GM23338 (cell line): ENCODE measurements around the gene PRR35. TPM values are rescaled to one million over a fixed set of nuclear protein-coding genes. Genes with fewer than 3 reads are reported as not detected.

Source experiments
- ATAC-seq: fragments of 200-7000 bp; cut with Tn5 transposase; 3 replicates; pipeline ENCODE4 v1.9.1; 2020
- DNase-seq: peaks from one replicate; pipeline ENCODE4 v3.0.0-alpha.2; 2015; ENCODE audit warnings: low spot score
- H2AFZ ChIP-seq: fragments of 200-600 bp; sonication (generic); 2 replicates; pipeline ENCODE4 v1.8.0; 2016; ENCODE audit warnings: antibody characterized with exemption, mild to moderate bottlenecking, moderate library complexity
- H3F3A ChIP-seq: fragments of 200-600 bp; sonication (generic); replicated peaks from 2 replicates; pipeline ENCODE4 v1.8.0; 2017; ENCODE audit warnings: antibody characterized with exemption, mixed run types, low read depth
- H3K27ac ChIP-seq: fragments of 200-600 bp; sonication (generic); 2 replicates; pipeline ENCODE4 v1.6.1; 2016; ENCODE audit warnings: low read depth
- H3K27me3 ChIP-seq: fragments of 200-600 bp; sonication (generic); 2 replicates; pipeline ENCODE4 v1.8.0; 2016; ENCODE audit warnings: mild to moderate bottlenecking, mixed run types, moderate library complexity; ENCODE audit not compliant: insufficient read depth
- H3K36me3 ChIP-seq: fragments of 200-600 bp; sonication (generic); 2 replicates; pipeline ENCODE4 v1.8.0; 2016; ENCODE audit warnings: mild to moderate bottlenecking; ENCODE audit not compliant: insufficient read depth
- H3K4me1 ChIP-seq: fragments of 200-600 bp; sonication (generic); 2 replicates; pipeline ENCODE4 v1.8.0; 2016; ENCODE audit warnings: mild to moderate bottlenecking, moderate library complexity; ENCODE audit not compliant: insufficient read depth
- H3K4me2 ChIP-seq: fragments of 200-600 bp; sonication (generic); 2 replicates; pipeline ENCODE4 v1.7.1; 2017; ENCODE audit warnings: mixed run types
- H3K4me3 ChIP-seq: fragments of 200-600 bp; sonication (generic); 2 replicates; pipeline ENCODE4 v1.6.1; 2016; ENCODE audit warnings: mixed run types
- H3K79me2 ChIP-seq: fragments of 200-600 bp; sonication (generic); replicated peaks from 2 replicates; pipeline ENCODE4 v1.8.0; 2017; ENCODE audit warnings: mild to moderate bottlenecking; ENCODE audit not compliant: insufficient read depth
- H3K9me2 ChIP-seq: fragments of 200-600 bp; sonication (generic); 2 replicates; pipeline ENCODE4 v1.8.0; 2017; ENCODE audit not compliant: insufficient read depth
- H4K20me1 ChIP-seq: fragments of 200-600 bp; sonication (generic); replicated peaks from 2 replicates; pipeline ENCODE4 v1.8.0; 2017; ENCODE audit warnings: mild to moderate bottlenecking; ENCODE audit not compliant: insufficient read depth
- H3K27ac Mint-ChIP-seq: 2 replicates; pipeline ENCODE4 v1.8.0; 2020; ENCODE audit warnings: inconsistent platforms, mild to moderate bottlenecking, moderate library complexity, mixed read lengths
- H3K27me3 Mint-ChIP-seq: 3 replicates; pipeline ENCODE4 v1.8.0; 2022; ENCODE audit warnings: low read depth, mild to moderate bottlenecking, moderate library complexity, mixed read lengths, inconsistent platforms; ENCODE audit not compliant: insufficient read depth, poor library complexity
- H3K36me3 Mint-ChIP-seq: 3 replicates; pipeline ENCODE4 v1.8.0; 2021; ENCODE audit warnings: low read depth, mild to moderate bottlenecking, inconsistent platforms, moderate library complexity, mixed read lengths
- H3K4me1 Mint-ChIP-seq: 3 replicates; pipeline ENCODE4 v1.8.0; 2020; ENCODE audit warnings: mild to moderate bottlenecking, inconsistent platforms, mixed read lengths
- H3K4me3 Mint-ChIP-seq: 3 replicates; pipeline ENCODE4 v1.8.0; 2021; ENCODE audit warnings: moderate library complexity, mild to moderate bottlenecking, inconsistent platforms, mixed read lengths
- H3K9me3 Mint-ChIP-seq: 3 replicates; pipeline ENCODE4 v1.8.0; 2020; ENCODE audit warnings: moderate library complexity, mild to moderate bottlenecking, inconsistent platforms, mixed read lengths
- CREB1 ChIP-seq: fragments of 250-450 bp; sonication (Bioruptor Pico); IDR thresholded peaks from 2 replicates; pipeline ENCODE4 v1.5.0; 2020; ENCODE audit warnings: low read depth, mild to moderate bottlenecking, moderate library complexity
- EZH2 ChIP-seq: fragments of 200-600 bp; sonication (generic); IDR thresholded peaks from one replicate; pipeline ENCODE4 v1.8.0; 2017; ENCODE audit warnings: antibody characterized with exemption, mild to moderate bottlenecking, low read depth; ENCODE audit not compliant: unreplicated experiment
- JUNB ChIP-seq: IDR thresholded peaks from one replicate; pipeline ENCODE4 v1.6.1; 2016; ENCODE audit warnings: antibody characterized with exemption; ENCODE audit not compliant: unreplicated experiment
- STAT1 ChIP-seq: IDR thresholded peaks from one replicate; pipeline ENCODE4 v1.6.1; 2016; ENCODE audit warnings: antibody characterized with exemption; ENCODE audit not compliant: unreplicated experiment
- ZNF114 ChIP-seq: fragments of 250-450 bp; sonication (Bioruptor Pico); IDR thresholded peaks from 2 replicates; pipeline ENCODE4 v1.5.0; 2020; ENCODE audit warnings: mild to moderate bottlenecking, moderate library complexity
- ZNF331 ChIP-seq: fragments of 250-450 bp; sonication (Bioruptor Pico); IDR thresholded peaks from 2 replicates; pipeline ENCODE4 v1.5.0; 2020; ENCODE audit warnings: low read depth, mild to moderate bottlenecking, moderate library complexity
- polyA plus RNA-seq: library from polyadenylated mRNA; unstranded; fragments of >200 nt; fragmentation: Nextera tagmentation; extraction: Ambion mirVana; gene quantifications from 2 replicates; pipeline ENCODE4 v1.2.1, GENCODE V29; 2016
- total RNA-seq: library from RNA; depleted of rRNA; stranded (reverse); fragments of >200 nt; shearing (Covaris generic); gene quantifications from 2 replicates; pipeline ENCODE4 v1.2.3, GENCODE V29; 2014
- TF ChIP-seq, protein P1 (sequence below): fragments of 250-450 bp; sonication (Bioruptor Pico); IDR thresholded peaks from 2 replicates; pipeline ENCODE4 v1.5.0; 2020; ENCODE audit warnings: mild to moderate bottlenecking, moderate library complexity
- TF ChIP-seq, protein P2 (sequence below): IDR thresholded peaks from 2 replicates; pipeline ENCODE4 v1.6.1; 2016; ENCODE audit warnings: antibody characterized with exemption

PRR35 gene
- total and polyA plus RNA-seq, 2 experiments from 2014 or later = 0.32 to 1.4 TPM

GRCh38 chr16:515175-515938, 44.8 kb upstream of the PRR35 start (continued):
- TF ChIP-seq, protein P1, sequence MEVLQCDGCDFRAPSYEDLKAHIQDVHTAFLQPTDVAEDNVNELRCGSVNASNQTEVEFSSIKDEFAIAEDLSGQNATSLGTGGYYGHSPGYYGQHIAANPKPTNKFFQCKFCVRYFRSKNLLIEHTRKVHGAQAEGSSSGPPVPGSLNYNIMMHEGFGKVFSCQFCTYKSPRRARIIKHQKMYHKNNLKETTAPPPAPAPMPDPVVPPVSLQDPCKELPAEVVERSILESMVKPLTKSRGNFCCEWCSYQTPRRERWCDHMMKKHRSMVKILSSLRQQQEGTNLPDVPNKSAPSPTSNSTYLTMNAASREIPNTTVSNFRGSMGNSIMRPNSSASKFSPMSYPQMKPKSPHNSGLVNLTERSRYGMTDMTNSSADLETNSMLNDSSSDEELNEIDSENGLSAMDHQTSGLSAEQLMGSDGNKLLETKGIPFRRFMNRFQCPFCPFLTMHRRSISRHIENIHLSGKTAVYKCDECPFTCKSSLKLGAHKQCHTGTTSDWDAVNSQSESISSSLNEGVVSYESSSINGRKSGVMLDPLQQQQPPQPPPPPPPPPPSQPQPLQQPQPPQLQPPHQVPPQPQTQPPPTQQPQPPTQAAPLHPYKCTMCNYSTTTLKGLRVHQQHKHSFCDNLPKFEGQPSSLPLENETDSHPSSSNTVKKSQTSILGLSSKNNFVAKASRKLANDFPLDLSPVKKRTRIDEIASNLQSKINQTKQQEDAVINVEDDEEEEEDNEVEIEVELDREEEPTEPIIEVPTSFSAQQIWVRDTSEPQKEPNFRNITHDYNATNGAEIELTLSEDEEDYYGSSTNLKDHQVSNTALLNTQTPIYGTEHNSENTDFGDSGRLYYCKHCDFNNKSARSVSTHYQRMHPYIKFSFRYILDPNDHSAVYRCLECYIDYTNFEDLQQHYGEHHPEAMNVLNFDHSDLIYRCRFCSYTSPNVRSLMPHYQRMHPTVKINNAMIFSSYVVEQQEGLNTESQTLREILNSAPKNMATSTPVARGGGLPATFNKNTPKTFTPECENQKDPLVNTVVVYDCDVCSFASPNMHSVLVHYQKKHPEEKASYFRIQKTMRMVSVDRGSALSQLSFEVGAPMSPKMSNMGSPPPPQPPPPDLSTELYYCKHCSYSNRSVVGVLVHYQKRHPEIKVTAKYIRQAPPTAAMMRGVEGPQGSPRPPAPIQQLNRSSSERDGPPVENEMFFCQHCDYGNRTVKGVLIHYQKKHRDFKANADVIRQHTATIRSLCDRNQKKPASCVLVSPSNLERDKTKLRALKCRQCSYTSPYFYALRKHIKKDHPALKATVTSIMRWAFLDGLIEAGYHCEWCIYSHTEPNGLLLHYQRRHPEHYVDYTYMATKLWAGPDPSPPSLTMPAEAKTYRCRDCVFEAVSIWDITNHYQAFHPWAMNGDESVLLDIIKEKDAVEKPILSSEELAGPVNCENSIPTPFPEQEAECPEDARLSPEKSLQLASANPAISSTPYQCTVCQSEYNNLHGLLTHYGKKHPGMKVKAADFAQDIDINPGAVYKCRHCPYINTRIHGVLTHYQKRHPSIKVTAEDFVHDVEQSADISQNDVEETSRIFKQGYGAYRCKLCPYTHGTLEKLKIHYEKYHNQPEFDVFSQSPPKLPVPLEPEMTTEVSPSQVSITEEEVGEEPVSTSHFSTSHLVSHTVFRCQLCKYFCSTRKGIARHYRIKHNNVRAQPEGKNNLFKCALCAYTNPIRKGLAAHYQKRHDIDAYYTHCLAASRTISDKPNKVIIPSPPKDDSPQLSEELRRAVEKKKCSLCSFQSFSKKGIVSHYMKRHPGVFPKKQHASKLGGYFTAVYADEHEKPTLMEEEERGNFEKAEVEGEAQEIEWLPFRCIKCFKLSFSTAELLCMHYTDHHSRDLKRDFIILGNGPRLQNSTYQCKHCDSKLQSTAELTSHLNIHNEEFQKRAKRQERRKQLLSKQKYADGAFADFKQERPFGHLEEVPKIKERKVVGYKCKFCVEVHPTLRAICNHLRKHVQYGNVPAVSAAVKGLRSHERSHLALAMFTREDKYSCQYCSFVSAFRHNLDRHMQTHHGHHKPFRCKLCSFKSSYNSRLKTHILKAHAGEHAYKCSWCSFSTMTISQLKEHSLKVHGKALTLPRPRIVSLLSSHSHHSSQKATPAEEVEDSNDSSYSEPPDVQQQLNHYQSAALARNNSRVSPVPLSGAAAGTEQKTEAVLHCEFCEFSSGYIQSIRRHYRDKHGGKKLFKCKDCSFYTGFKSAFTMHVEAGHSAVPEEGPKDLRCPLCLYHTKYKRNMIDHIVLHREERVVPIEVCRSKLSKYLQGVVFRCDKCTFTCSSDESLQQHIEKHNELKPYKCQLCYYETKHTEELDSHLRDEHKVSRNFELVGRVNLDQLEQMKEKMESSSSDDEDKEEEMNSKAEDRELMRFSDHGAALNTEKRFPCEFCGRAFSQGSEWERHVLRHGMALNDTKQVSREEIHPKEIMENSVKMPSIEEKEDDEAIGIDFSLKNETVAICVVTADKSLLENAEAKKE (CRISPR knock-in tag) = no peak
- TF ChIP-seq, protein P2, sequence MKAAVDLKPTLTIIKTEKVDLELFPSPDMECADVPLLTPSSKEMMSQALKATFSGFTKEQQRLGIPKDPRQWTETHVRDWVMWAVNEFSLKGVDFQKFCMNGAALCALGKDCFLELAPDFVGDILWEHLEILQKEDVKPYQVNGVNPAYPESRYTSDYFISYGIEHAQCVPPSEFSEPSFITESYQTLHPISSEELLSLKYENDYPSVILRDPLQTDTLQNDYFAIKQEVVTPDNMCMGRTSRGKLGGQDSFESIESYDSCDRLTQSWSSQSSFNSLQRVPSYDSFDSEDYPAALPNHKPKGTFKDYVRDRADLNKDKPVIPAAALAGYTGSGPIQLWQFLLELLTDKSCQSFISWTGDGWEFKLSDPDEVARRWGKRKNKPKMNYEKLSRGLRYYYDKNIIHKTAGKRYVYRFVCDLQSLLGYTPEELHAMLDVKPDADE = no peak
- TF ChIP-seq STAT1 (no peak), EZH2 (no peak), ZNF331 (CRISPR knock-in tag) (no peak), JUNB (no peak)

DNA sequence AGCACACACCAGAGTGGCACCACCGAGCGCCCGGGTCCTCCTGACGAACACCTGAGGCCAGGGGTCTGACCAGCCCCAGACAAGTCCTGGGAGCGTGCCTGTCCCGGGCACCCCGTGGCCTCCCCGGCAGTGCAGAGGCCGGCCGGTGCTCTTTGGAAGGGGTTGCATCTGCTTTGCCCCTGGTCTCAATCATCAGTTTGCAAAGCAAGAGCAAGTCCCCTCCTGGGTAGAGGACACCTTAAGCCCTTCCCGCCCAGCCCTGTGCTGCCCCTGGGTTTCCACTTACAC, 44.3 kb upstream of the PRR35 start:
- no peak for ATAC-seq
- Mint-ChIP-seq H3K36me3 (peaks cover 14% of the 10 kb centered on the region), H3K9me3 (no peaks in the 10 kb centered on the region)
- no peak for TF ChIP-seq ZNF114
- no peak for TF ChIP-seq CREB1 (CRISPR knock-in tag)
- TF ChIP-seq, protein P1 (CRISPR knock-in tag) = no peak

More for the DNA sequence above, 44.3 kb upstream of the PRR35 start:
- H3K4me1 Mint-ChIP-seq = no peaks in the 10 kb centered on the region
- H3K27ac Mint-ChIP-seq = no peak overlapping the region
- no peak overlapping the region for H3K4me2 ChIP-seq
- no peak overlapping the region for H2AFZ ChIP-seq
- H4K20me1 ChIP-seq = no peaks in the 10 kb centered on the region
- no peaks in the 10 kb centered on the region for H3K27me3 ChIP-seq
- H3K79me2 ChIP-seq = no peaks in the 10 kb centered on the region
- no peak for DNase-seq
- no peaks in the 10 kb centered on the region for H3K36me3 ChIP-seq
- no peaks in the 10 kb centered on the region for H3K4me1 ChIP-seq
- no peak overlapping the region for H3K27ac ChIP-seq
- H3K4me3 Mint-ChIP-seq = no peak overlapping the region
- no peaks in the 10 kb centered on the region for H3K9me2 ChIP-seq
- peaks cover 12% of the 10 kb centered on the region for H3K27me3 Mint-ChIP-seq
- H3F3A ChIP-seq = no peaks in the 10 kb centered on the region
- H3K4me3 ChIP-seq = no peak overlapping the region
